RWPE1 (cell line): Measurements from ENCODE around the gene CLINT1.

Source experiments
- CTCF ChIA-PET: fragments of 350-600 bp; sonication (Branson Sonifier 250); formaldehyde crosslinking; extraction: SDS; loops from one replicate; lab custom pipeline; 2021; lab: Yijun Ruan, JAX
- POLR2A ChIA-PET: fragments of 400-600 bp; formaldehyde crosslinking; extraction: SDS; loops from one replicate; lab custom pipeline; 2020; ENCODE audit warnings: antibody characterized with exemption; ENCODE audit not compliant: low non-redundant PET; lab: Yijun Ruan, JAX
- DNase-seq: peaks from one replicate; pipeline ENCODE4 v3.0.0; 2012; ENCODE audit warnings: low spot score
- H3K27ac ChIP-seq: fragments of 450-650 bp; 2 replicates; pipeline ENCODE4 v1.5.1; 2017
- CTCF ChIP-seq: fragments of 450-650 bp; conservative IDR thresholded peaks from 2 replicates; pipeline ENCODE4 v1.5.1; 2017; ENCODE audit warnings: low read depth, mild to moderate bottlenecking

The CLINT1 gene

GRCh38 chr5:157865781-157866180 is 6.8 kb upstream of the CLINT1 start:
- CTCF ChIA-PET, result interaction anchor here (1.1 to 2.3 kb wide), 2 partner anchors 10 to 11 kb away, joined by 4 read pairs; no protein-coding TSS in a partner anchor
- no peak for TF ChIP-seq CTCF
- POLR2A ChIA-PET, result no interaction called here
- DNase-seq, result no peak
- H3K27ac ChIP-seq, result no peak overlapping the region

- ChIA-PET POLR2A (no interaction called here), CTCF (no interaction called here)
- no peak for DNase-seq
- no peak overlapping the region for H3K27ac ChIP-seq
- TF ChIP-seq CTCF, result no peak
These were observed 5.1 kb upstream of the CLINT1 start for GRCh38 chr5:157864067-157864466.

GRCh38 chr5:157862183-157862851 is 3.4 kb upstream of the CLINT1 start:
- ChIA-PET POLR2A (no interaction called here), CTCF (no interaction called here)
- DNase-seq, result no peak
- no peak for TF ChIP-seq CTCF
- H3K27ac ChIP-seq, result no peak overlapping the region

GRCh38 chr5:157860898-157861890 is 2.2 kb upstream of the CLINT1 start:
- no peak for DNase-seq
- POLR2A ChIA-PET, result no interaction called here
- H3K27ac ChIP-seq, result no peak overlapping the region
- TF ChIP-seq CTCF, result no peak
- CTCF ChIA-PET, result interaction anchor here (0.6 to 1.6 kb wide), 6 partner anchors 11 to 765 kb away, joined by 3 to 6 read pairs (median 4); no protein-coding TSS in a partner anchor

- no peak for DNase-seq
- CTCF ChIA-PET, result interaction anchor here (0.6 to 1.0 kb wide), 2 partner anchors 55 to 56 kb away, joined by 4 to 8 read pairs; no protein-coding TSS in a partner anchor
- POLR2A ChIA-PET, result no interaction called here
- peak overlapping the region; percentile 71 for H3K27ac ChIP-seq
- no peak for TF ChIP-seq CTCF
These were observed 256 bp upstream of the CLINT1 start for GRCh38 chr5:157859227-157859575.
